HK-2 (cell line): ENCODE data around the gene GPATCH1.
"Not testable (repeated sequence)": the region's sequence is repeated elsewhere in the genome, so short reads cannot be mapped to it uniquely, and the experiment has no call there.

ENCODE experiments used
- DNase-seq: peaks from one replicate; pipeline ENCODE4 v3.0.0-alpha.2; 2018; ENCODE audit not compliant: unreplicated experiment

GPATCH1 gene

GRCh38 chr19:33157906-33158305 lies 76.9 kb downstream of the GPATCH1 start:
- no peak for DNase-seq

GRCh38 chr19:33158365-33158764 lies 77.4 kb downstream of the GPATCH1 start:
- DNase-seq: no peak

GRCh38 chr19:33159149-33159548 lies 78.2 kb downstream of the GPATCH1 start:
- no peak for DNase-seq

GRCh38 chr19:33159893-33160292 lies 78.9 kb downstream of the GPATCH1 start:
- DNase-seq: no peak

- no peak for DNase-seq
Measured at GRCh38 chr19:33161201-33161600, 80.2 kb downstream of the GPATCH1 start.

- DNase-seq: no peak
Measured at GRCh38 chr19:33163481-33163880, 82.5 kb downstream of the GPATCH1 start.

GRCh38 chr19:33166037-33166436 lies 85.1 kb downstream of the GPATCH1 start:
- DNase-seq: not testable (repeated sequence)

GRCh38 chr19:33167438-33167837 lies 86.5 kb downstream of the GPATCH1 start:
- no peak for DNase-seq

- no peak for DNase-seq
Measured at GRCh38 chr19:33168528-33168927, 87.5 kb downstream of the GPATCH1 start.

GRCh38 chr19:33171222-33171795 lies 90.3 kb downstream of the GPATCH1 start:
- DNase-seq: no peak

- DNase-seq: no peak
Measured at GRCh38 chr19:33171916-33172359, 91.0 kb downstream of the GPATCH1 start.

- DNase-seq: no peak
Measured at GRCh38 chr19:33174186-33174585, 93.2 kb downstream of the GPATCH1 start.

GRCh38 chr19:33175156-33175782 lies 94.3 kb downstream of the GPATCH1 start:
- DNase-seq: no peak

- no peak for DNase-seq
Measured at GRCh38 chr19:33175886-33176669, 95.1 kb downstream of the GPATCH1 start.

- DNase-seq: peak; percentile 100
Measured at GRCh38 chr19:33176670-33177416, 95.9 kb downstream of the GPATCH1 start.

GRCh38 chr19:33177417-33177979 lies 96.5 kb downstream of the GPATCH1 start:
- no peak for DNase-seq
